Activated CD8-positive, alpha-beta memory T cell treated with anti-CD3 and anti-CD28 coated beads for 1 hour (primary cell): ENCODE measurements around the gene FAIM.
"Not testable (repeated sequence)": the region's sequence is repeated elsewhere in the genome, so short reads cannot be mapped to it uniquely, and the experiment has no call there.

Source experiments
- DNase-seq, 2 donors: peaks; one replicate each; pipeline ENCODE4 v3.0.0-alpha.2; 2020; ENCODE audit warnings: low read depth in 1 of 2; ENCODE audit errors: extremely low read depth in 1 of 2

Gene FAIM

GRCh38 chr3:138600100-138600745, 8.3 kb upstream of the FAIM start:
- no peak for DNase-seq

- not testable (repeated sequence) for DNase-seq
Measured at GRCh38 chr3:138601661-138602060, 6.9 kb upstream of the FAIM start.

GRCh38 chr3:138604106-138604595, 4.4 kb upstream of the FAIM start:
- DNase-seq, result not testable (repeated sequence)

DNA sequence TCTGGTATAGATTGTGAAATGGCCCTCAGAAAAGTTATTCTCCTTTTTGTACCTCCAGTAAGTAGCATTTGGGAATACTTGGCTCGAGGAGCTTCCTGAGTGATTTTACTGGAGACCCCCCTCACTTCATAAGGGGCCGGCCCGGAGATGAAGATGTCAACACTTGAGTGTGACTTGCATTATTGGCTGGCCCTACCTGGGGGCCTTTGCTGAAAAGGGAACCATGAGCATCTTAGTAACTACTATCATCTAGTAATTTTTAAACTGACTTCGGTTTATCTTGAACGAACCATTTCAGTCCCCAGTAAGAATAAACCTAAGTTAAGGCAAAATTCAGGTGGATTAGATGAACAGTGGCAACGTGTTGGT, 1.3 kb downstream of the FAIM start:
- no peak for DNase-seq

DNA sequence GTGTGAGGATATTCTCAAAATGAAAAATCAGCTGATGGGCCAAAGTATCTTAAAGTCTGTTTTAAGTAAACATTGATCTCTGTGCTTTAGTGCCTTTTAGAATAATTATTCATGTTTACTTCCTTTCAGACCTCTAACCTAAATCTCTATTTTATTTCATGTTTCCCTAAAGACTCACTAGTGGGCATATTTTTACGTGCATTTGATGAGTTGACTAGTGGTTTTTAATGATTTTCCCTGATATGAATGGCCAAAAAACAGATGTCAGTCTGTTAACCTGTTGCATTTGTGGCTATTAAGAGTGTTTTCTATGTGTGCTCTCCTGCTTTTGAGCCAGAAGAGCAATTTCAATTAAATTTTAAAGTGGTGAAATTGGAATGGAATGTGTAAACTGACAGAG, 6.9 kb downstream of the FAIM start:
- DNase-seq, result no peak

- DNase-seq, result no peak
Measured at GRCh38 chr3:138620431-138620830, 11.9 kb downstream of the FAIM start.

- DNase-seq, result no peak
Measured at GRCh38 chr3:138624518-138624917, 15.9 kb downstream of the FAIM start.

DNA sequence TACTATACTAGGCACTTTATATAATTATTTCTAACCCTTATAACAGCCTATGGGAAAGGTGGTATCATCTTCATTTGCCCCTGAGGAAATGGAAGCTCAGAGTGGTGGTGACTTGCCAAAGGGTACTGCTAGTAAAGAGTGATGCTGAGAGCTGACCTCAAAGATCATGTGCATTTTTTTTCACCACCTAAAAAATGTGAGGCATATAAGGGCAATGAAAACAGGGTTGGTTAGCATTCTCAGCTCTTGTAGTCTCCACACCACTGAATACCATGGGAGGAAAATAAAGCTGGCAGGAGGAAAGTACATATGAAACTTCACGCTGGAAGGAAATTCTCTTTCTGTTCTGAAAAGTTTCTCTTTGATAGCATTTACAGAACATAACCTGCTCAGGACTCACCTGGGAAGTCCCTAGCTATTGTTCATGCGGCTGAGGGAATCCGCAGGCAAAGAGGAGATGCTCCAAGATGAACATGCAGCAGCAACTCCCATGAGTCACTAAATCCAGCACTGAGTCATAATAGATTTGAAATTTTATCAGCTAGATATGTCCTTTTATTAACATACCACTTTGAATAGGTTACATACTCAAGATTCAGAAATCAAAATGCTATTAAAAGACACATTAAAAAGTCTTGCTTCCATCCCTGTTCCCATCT, 17.3 kb downstream of the FAIM start:
- DNase-seq, result no peak

- no peak for DNase-seq
Measured at GRCh38 chr3:138629526-138629925, 21.0 kb downstream of the FAIM start.

DNA sequence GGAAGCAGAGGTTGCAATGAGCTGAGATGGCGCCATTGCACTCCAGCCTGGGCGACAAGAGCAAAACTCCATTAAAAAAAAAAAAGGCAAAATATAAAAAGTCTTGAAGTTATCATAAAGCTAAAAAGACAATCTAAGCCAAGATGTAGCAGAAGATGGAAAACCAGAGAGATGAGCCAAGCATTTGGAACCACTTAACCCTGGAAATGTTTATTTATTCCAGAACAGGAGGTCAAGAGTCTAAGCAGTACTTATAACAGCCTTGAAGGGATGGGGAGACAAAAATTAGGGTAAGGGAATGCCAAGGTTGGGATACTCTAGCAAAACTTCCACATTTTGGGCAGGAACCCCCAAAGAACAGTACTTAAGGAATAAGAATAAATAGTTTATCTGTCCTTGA, 30.1 kb downstream of the FAIM start:
- no peak for DNase-seq

DNA sequence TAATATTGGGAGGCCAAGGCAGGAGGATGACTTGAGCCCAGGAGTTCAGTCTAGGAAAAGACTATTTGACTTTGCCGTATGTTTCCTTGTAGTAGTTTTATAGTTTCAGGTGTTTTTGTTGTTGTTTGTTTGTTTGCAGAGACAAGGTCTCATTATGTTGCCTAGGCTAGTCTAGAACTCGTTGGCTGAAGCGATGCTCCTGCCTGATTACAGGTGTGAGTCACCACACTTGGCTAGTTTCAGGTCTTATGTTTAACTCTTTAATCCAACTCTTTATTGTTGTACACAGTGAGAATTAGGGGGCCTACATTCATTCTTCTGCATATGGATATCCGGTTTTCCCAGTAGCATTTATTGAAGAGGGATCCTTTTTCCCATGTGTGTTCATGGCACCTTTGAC, 32.0 kb downstream of the FAIM start:
- DNase-seq, result no peak

DNA sequence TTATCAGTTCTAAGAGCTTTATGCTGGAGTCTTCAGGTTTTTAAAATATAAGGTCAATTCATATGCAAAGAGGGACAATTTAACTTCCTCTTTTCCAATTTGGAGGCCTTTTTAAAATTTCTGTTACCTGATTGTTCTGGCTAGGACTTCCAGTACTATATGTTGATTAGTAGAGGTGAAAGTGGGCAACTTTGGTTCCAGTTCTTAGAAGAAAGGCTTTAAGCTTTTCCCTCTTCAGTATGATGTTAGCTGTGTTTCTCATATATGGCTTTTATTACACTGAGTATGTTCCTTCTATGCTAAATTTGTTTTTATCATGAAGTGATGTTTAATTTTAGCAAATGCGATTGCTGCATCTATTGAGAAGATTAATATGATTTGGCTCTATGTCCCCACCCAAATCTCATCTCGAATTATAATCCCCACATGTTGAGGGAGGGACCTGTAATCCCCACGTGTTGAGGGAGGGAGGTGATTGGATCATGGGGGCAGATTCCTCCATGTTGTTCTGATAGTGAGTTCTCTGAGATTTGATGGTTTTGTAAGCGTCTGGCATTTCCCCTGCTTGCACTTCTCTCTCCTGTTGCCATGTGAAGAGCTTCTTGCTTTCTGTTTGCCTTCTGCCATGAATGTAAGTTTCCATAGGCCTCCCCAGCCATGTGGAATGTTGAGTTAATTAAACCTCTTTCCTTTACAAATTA, 33.8 kb downstream of the FAIM start:
- no peak for DNase-seq

GRCh38 chr3:138642927-138643253, 34.3 kb downstream of the FAIM start:
- DNase-seq, result no peak

- no peak for DNase-seq
Measured at GRCh38 chr3:138646008-138646407, 37.4 kb downstream of the FAIM start.

- no peak for DNase-seq
Measured at GRCh38 chr3:138646513-138646912, 37.9 kb downstream of the FAIM start.

DNA sequence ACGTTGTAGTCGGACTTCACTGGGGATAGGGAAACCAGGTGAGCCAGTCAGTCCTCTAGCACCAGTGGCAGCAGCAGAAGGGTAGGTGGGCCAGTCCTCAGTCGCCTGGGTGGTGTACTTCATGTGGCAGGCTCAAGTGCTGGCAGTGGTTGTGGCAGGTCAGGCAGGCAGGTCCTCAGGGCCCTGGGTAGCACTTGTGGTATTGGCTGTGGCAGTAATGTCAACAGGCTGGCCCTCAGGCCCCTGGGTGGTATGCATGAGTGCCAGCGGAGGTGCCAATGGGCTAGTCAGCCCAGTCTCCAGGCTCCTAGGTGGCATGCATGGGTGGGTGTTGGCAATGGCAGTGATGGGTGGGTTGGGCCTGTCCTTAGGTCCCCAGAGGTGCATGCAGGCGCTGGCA, 40.6 kb downstream of the FAIM start:
- DNase-seq, result no peak

DNA sequence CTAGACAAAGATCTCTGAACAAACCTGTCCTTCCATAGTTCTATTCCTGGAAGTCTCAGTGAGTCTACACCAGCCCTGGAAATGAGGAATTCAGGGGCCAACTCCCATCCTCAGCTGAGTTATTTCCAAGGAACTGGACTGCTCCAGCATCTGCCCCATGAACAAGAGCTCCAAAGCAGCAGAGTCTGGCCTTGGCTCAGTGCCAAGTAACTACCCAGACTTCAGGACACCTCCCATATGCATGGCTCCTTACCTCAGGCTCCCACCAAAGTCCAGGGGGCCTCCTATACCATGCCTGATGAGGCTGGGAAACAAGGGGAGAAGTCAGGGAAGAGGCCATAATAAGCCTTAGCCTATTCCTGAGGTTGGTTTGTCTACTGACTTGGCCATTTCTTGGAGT, 45.0 kb downstream of the FAIM start:
- DNase-seq, result no peak

- no peak for DNase-seq
Measured at GRCh38 chr3:138657508-138657907, 48.9 kb downstream of the FAIM start.

DNA sequence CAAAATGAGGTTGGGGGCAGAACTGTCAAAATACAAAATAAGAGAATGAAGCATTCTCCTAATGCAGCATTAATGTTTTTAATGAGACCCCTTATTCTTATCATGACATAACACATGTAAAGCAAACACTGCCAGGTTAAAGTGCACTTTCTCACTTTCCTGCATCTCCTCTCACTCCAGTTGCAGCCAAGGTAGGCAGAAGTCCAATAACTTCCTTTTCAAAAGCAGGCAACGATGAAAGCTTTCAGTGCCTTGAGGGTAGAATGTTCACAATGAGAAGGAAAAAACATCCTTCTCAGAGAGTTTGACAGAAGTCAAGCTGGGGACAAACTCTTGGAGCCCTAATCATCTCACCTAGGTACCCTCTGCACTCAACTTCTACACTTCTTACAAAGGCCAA, 59.5 kb downstream of the FAIM start:
- DNase-seq, result no peak

GRCh38 chr3:138670407-138670806, 61.8 kb downstream of the FAIM start:
- no peak for DNase-seq

DNA sequence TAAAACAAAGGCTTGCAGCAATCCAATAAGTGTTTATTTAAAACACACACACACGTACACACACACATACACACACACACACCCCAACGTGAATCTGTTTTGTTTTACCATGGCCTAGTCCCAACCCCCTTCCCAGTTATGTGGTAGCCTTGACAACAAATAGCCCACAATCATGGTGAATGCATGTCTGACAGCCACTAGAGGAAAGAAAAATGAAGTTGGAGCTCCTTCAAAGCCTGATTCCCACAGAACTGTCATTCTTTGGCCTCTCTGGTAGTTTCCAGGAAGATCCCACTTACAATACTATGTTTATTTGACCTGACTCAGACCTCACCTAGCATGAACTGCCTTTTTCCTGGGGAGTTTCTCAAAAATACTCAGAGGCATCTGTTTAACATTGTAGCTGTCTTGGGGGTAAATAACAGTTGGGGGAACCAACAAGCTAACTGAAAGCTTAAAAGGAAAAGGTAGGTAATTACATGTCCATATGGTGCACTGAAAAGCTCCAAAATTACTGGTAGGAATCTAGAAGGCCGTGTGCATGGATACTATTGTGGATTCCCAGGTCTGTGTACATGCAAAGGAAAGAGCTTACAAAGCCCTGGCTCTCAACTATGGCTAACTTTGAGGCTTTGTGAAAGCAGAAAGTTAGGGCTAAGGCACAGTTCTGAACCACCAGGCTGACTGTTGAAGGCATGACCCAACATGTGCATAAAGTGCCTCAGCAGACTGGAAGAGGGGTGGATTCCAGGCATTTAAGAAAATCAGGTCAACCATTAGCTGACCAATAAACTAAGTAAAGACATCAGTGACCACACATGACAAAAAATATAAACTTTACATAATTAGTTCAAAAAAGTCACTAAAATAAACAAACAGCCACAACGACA, 65.3 kb downstream of the FAIM start:
- no peak for DNase-seq
